Mammary epithelial cell (primary cell): ENCODE measurements around the gene FBXO15.

Source experiments
- CTCF ChIP-seq, 2 donors: IDR thresholded peaks in 1 of 2; conservative IDR thresholded peaks in 1 of 2; 2 replicates each; pipeline ENCODE4 v1.5.1; 2011 to 2012; ENCODE audit warnings: inconsistent platforms in 2 of 2, low read length in 2 of 2, mild to moderate bottlenecking in 2 of 2, control low read depth in 1 of 2, low read depth in 1 of 2; ENCODE audit not compliant: insufficient read depth in 1 of 2; ENCODE audit errors: extremely low read depth in 1 of 2
- EZH2 ChIP-seq: IDR thresholded peaks from 2 replicates; pipeline ENCODE4 v1.6.1; 2012; ENCODE audit warnings: low read length, inconsistent platforms, borderline replicate concordance

DNA sequence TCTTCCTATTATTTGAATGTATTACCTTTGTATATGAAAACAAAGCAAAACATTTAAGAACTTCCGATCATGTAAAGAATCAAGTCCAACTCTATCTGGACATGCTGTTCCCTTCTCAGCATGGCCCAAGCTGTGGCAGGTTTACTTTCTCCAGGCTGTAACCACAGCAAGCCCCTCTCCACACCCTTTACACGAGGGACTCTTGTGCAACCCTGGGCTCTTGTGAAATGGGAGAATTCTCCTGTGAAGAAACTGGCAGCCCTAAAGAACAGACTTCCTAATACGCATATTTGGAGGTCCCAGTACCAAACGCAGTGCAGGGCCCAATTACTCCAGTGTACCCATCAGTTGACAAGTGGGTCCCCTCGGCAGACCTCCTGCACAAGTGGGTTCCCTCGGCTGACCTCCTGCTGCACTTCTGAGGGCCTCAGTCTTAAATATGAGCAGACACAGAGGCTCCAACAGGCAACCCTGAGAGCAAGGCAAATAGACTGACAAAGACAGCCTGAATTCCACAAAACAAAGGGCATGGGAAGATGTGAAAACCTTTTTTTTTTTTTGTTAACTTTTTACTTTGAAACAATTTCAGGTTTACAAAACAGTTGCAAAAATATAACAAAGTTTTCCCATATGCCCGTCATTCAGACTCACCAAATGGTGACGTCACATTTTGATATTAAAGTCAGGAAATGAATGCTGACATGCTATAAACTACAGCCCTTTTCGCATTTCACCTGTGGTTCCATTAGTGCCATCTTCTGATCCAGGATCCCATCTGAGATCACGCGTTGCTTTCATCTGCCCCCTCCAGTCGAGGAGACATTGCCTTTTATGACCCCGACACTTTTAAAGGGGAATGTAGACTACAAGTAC lies 78.2 kb downstream of the FBXO15 start:
- TF ChIP-seq CTCF (conservative IDR thresholded peaks at IDR 0.05 in 1 of 2, IDR thresholded peaks at IDR 0.05 in 1 of 2; ENCODE audit: extremely low read depth in 1 of 2, insufficient read depth in 1 of 2, low read depth in 1 of 2, low read length in 2 of 2), result no peak
- no peak for TF ChIP-seq EZH2
